HG03442 (cell line): ENCODE results near the gene UBE2U.

Experiments used
- ATAC-seq: cut with Tn5 transposase; IDR thresholded peaks from one replicate; pipeline ENCODE4 v1.9.1; 2021; ENCODE audit warnings: mild to moderate bottlenecking, moderate library complexity; ENCODE audit not compliant: unreplicated experiment

UBE2U gene

DNA sequence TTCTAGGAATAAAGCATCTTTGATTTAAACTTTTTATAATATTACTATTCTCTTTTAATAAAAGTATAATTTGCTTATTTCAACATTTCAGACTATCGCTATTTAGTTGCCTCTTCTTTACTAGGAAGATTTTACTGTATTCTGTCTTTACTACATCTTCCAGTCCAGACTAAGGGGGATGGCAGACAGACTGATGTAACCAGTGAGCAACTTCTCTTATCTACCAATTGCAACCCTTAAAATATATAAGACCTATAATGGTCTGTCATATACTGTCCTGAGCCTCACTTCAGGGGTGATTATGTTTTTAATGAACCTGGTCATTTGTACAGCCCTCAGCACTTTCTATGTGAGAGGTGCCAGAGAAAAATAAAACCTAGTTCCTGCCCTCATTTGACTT lies 87.0 kb downstream of the UBE2U start:
- no peak for ATAC-seq

DNA sequence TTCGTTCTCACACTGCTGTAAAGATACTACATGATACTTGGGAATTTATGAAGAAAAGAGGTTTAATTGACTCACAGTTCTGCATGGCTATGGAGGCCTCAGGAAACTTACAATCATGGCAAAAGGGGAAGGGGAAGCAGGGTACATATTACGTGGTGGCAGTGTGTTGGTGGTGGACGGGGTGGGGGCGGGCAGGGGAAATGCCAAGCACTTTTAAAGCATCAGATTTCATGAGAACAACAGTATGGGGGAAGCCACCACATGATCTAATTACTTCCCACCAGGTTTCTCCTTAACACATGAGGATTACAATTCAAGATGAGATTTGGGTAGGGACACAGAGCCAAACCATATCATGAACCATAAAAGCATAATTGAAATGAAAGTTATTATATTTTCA lies 88.5 kb downstream of the UBE2U start:
- no peak for ATAC-seq

DNA sequence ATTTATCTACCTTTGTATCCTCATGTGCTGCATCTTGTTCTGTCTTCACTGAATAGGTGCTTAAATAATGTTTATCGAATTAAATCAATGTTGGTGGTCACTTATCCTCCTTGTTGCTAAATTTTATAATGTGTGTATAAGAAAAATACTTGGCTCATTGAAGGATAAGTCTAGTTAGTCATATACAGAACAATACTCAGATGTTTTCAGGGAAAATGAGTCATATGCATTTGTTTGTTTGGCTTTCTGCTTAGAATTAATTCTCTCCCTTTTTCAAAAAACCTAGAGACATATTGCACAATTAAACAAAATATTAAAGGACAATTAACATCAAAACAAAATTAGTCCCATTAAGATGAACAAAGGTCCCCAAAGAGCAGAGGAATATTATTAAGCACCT lies 89.0 kb downstream of the UBE2U start:
- ATAC-seq = no peak

DNA sequence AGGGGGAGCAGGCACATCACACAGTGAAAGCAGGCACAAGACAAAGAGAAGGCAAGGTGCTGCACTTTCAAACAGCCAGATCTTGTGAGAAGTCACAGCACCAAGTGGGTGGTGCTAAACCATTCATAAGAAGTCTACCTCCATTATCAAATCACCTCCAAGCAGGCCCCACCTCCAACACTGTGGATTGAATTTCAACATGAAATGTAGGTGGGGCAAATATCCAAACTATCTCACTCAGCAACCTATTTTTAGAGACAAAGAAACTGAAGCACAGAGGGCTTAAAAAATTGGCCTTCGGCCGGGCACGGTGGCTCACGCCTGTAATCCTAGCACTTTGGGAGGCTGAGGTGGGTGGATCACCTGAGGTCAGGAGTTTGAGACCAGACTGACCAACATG lies 90.4 kb downstream of the UBE2U start:
- no peak for ATAC-seq

DNA sequence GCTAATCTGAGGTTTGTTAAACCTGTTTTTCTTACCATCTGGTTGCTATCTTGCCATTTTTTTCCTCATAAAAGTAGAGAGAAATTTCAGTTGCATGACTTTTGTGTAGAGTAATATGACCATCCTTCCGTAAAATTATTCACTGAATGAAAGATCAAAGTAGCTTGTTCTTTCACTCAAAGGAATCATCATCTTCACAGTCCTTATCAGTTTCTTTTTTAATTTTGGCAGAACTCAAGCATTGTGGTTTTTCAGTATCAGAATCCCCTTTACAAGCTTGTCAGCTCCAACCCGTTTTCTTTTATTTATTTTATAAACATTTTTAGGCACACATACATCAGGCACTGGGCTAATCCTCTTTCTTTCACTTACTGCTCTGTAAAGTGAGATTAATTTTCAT lies 91.7 kb downstream of the UBE2U start:
- ATAC-seq = no peak

DNA sequence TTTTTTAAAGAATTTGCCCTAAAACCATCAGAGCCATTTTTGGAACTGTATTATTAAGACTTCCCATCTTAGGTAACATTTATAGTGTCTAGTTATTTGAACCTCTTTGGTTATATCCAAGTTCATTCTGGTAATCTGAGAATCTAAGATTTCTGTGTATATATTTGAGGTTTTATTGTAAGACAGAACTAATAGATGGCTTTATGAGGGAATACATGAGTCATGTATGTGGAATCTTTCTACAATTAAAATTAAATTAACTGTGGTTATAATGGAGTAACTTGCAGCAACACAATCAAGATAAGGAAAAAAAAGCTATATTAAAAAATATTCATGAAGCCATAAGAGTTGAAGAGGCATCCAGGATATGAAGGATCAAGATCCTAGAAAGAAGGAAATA lies 92.1 kb downstream of the UBE2U start:
- ATAC-seq = no peak

DNA sequence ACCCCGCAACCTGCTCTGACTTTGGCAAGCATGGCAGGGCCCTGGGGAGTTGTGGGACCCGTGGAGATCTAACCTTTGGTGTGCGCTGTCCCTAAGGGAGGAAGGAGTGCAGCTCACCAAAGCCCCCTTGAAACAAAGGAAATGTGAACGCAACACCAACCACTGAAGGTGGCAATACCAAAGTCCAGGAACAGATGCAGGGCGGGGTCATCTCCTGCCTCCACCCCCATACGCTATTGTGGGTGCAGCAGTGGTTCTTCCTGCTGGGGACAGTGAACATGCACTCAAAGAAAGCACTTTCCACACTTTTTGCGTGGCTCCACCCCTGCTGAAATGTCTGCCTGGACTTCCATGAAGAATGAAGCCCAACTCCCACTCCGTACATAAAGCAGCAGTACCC lies 93.0 kb downstream of the UBE2U start:
- ATAC-seq = no peak

DNA sequence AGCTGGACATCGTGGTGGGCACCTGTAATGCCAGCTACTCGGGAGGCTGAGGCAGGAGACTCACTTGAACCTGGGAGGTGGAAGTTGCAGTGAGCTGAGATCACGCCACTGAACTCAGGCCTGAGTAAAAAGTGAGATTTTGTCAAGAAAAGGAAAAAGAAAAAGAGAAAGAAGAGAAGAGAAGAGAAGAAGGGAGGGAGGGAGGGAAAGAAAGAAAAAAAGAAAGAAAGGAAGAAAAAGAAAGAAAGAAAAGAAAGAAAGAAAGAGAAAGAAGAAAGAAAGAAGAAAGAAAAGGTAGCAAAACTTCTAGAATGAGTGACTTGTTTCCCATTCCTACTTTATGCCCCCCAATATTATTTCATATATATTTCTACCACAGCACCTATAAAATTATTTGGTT lies 98.8 kb downstream of the UBE2U start:
- no peak for ATAC-seq

DNA sequence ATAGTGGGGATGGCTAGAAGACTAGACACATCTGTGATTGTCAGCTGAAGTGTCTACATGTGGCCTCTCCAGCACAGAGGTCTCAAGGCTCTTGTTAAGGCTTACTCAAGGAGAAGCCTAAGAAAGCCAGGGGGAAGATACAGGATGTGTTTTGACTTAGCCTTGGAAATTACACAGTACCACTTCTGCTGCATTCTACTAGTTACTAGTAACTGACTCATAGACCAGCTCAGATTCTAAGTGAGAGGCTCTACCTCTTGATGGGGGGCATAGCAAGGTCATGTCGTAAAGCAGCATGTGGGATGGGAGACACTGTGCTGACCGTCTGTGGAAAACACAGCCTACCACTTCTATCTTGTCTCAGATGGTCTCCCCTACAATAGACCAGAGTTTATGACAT lies 99.5 kb downstream of the UBE2U start:
- no peak for ATAC-seq

DNA sequence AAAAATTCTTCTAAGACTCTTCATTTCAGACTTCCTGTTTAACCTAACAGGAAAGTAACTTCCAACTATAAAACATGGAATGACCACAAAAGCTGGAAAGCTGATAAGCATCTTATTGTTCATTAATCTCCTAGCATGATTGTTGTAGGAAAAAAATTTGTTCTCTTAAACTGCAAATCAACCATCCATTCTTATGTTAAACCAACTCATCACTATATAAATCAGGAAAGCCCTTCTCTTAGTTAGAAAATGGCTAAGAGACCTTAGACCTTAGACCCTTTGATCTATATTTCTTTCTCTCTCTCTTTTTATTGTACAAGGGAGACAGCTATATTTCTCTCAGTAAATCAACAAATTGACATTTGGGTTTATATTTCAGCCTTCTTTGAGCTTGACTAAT lies 101.4 kb downstream of the UBE2U start:
- ATAC-seq = no peak

DNA sequence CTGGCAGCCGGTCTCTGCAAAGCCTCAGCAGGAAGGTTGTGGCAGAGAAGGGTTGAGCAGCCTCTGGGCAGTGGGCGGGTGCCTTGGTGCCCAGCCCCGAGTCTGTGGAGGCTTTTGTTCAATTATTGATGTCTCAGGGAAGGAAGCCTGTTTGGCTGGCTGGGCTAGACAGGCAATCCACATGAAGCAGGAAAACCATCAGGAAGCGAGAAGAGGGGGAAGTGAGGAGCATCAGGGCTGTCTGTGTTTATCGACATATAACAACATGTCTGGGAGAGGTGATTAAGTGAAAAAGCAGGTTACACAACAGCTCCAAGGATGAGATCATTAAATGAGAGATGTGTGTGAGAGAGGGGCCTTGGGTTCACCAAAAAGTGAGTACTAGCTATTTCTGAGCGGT lies 105.4 kb downstream of the UBE2U start:
- no peak for ATAC-seq

DNA sequence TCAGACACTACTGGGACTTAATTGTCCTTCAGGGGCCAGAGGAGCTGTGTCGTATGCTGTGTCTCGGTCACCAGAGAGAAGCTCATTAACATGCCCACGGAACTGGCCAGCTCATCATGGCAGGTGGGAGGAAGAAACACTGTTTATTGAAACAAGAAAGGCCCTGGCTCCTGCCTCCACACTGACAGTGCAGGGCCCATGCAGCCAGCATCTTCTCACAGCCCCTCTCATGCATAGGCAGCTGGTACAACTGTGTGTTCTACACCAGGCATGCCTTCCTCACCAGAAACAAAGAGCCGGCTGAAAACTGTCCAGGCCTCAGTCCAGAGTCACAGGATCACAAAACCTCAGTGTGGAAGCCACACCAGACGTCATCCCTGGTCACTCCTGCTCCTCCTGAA lies 106.0 kb downstream of the UBE2U start:
- ATAC-seq = no peak

DNA sequence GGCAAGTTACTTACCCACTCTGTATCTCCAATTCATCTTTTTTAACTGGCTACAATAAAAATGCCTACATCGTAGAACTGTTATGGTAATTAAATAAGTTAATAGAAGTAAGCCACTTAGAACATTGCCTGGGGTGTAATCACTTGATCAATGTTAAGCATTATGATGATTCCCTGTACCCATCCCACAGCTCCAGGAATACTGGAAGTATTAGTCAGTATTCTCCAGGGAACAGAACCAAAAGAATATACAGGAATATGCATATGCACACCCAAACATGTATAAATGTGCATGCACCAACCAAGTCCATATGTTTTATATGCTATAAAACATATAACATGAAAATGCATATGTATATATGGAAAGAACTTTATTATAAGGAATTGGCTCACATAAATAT lies 107.3 kb downstream of the UBE2U start:
- no peak for ATAC-seq

DNA sequence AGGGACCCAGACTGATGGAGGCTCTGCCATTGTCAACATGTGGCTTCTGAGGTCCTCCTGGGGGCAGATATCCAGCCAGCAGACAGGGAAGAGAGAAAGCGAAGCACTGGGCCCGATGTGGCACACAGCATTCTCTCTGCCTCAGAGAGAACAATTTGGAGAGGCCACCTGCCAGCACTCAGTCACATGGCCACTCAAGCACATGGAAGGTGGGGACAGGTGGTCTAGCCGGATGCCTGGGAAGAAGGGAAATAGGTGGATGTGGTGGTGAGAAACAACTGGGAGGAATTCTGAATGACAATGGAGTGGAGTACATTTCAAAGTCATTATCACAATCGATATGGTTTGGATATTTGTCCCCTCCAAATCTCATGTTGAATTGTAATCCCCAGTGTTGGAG lies 109.0 kb downstream of the UBE2U start:
- no peak for ATAC-seq

DNA sequence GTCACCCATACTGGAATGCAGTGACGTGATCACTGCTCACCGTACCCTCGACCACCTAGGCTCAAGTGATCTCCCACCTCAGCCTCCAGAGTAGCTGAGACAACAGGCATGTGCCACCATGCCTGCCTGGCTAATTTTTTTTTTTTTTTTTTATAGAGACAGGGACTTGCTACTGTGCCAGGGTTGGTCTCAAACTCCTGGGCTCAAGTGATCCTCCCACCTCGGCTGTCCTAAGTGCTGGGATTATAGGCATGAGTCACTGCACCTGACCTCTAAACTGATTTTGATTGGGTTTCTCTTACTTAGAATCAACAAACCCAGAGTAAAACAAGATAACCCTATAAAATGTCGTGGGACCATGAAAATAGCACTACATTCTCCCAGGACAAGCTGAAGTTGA lies 112.0 kb downstream of the UBE2U start:
- no peak for ATAC-seq
